ENCODE measurements around the gene PTPRG.

The PTPRG gene

DNA sequence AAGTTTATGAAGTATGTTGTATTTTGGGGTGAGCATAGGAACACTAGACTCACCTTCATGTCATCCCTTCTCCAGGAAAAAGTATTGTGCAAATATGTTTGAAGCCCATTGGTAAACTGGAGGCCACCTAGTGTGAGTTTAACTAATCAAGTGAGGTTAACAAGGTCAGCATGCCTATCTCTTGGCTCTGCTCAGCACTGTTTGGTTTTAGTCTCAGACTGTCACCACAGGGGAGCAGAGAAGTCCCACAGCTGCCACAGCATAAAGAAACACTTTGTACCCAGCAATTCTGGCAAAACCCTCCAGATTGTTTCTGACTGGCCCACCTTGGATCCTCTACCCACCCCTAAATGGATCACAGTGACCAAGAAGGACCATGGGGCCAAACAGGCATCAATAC is 659.2 kb downstream of the PTPRG start:
- no peak for DNase-seq

DNA sequence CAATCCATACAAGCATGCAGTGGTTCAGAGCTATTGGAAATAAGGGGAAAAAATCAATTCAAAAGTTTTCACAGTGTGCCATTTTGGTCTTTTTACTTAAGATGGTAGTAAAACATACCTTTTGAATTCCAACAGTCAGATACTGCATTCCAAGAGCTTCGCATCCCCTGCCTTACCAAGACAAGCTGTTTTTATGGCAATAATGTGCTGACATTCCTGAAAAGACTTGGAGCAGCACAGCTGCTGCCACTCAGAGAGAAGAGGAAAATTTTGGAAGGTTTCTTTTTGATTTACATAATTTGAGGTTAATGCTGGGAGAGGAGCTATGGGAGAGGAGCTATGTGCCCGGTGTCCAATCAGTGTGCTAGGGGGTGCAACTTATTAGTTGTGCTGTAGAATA is 663.7 kb downstream of the PTPRG start:
- no peak for DNase-seq

DNA sequence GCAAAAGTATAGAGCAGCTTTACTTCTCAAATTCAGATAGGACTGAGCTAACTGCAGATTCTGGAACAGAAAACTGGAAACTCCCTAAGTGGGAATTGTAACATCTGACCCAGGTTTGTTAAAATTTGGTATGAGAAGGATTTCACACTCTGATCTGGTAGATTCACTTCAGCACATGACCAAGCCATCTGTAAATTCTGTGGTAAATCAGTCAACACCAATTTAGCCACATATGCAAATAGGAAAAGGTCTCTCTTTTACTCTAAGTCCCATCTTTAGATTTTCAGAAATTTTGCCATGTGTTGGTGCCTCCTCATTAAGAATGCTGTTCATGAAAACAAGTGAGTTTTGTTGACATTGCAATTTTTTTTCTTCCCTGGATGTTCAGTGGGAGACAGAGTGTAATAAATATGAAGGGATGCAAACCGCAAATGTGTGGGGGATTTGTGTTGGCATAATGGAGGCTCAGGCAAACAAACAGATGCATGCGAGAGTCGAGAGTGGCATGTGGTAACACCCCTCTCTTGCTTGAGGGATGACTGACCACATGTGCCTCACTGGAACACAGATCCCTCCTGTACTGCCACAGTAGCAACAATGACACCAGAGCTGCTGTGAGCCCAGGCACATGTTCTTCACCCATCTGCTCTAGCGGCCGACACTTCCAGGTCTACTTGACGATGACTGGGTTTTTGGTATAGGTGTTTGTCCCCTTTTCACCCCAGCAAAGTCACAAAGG is 665.4 kb downstream of the PTPRG start:
- DNase-seq, result no peak

DNA sequence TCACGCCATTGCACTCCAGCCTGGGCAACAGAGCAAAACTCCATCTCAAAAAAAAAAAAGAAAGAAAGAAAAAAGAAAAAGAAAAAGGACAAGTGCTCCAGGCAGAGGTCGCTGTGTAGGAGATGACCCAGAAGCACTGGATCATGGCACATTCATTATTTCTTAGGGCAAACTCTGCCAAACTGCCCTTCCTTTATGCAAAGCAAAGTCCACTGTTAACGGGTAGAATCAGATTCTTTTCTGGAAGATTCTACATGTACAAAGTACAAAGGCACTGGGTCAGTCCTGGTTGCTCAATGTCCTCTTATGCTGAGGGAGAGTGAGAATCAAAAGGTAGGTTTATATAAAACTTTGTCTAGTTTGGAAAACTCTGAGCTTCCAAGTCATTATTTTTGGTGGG is 667.1 kb downstream of the PTPRG start:
- DNase-seq, result no peak

DNA sequence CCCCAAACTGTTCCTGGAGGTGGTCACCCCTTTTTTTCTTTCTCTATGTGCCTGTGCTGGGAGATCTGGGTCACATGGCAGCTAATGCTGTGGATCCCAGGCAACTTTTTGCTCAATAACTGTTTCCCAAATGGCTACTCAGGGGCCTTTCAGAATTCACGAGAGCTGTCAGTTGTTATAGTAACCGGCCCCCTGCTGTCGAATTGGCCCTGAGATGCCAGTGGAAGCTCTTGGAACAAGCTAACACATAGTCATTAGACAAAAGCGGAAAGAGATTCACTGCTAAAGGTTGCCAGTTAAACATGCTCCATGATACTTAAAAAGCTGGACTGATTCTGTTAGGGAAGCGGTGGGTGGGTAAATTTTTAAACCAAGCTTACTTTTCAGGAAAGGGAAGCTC is 667.8 kb downstream of the PTPRG start:
- peak; percentile 85 for DNase-seq

DNA sequence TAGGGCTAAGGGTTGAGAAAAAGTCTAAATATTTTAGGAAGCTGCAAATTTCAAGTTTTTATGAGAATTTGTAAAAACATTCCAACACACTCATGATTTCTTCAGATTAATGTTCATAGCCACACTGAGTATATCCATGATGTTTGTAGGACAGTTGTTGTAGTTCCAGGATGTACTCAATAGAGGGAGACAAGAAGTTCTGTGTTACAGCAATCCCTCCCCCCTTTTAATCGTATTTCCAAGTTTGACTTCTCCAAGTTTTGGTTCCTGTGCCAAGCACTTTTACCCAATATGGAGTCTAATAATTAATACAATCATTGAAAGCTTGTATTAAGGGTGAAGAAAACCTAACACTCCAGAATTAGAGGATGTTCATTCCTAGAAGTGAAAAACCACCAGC is 668.5 kb downstream of the PTPRG start:
- DNase-seq, result peak; percentile 59

DNA sequence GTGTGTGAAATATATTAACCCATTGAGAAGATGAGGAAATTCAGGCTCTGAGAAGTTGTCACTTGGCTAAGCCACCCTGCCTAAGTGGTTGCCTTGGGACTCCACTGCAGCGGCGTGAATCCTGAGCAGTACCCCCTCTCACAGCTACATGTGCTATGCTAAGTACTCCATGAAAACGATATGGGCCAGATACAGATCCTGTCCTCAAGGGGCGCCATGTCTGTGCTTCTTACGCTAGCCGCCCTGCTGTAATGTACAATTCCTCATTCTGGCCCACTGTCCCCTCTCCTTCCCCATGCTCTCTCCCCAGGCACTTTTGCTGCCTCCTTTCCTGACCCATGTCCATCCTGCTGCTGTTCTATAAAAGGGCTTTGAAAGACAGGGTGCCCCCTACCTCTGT is 671.7 kb downstream of the PTPRG start:
- DNase-seq, result no peak

DNA sequence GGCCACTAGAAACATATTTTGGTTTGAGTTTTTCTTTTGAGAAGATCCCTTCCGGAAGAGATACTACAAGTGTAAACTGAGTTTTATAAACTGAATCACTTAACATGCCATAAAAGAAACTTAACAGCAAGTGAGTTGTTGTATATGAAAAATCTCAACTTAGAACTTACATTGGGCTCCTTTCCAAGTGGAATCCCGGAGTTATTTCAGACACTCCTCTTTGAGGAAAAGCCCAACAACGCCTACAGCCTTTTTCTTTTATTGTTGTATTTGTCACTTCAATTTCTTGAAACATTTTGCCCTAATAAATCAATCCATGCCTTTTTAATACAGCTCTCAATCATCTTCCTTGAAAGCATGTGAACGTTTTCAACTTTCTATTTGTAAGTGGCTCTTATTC is 674.6 kb downstream of the PTPRG start:
- no peak for DNase-seq

DNA sequence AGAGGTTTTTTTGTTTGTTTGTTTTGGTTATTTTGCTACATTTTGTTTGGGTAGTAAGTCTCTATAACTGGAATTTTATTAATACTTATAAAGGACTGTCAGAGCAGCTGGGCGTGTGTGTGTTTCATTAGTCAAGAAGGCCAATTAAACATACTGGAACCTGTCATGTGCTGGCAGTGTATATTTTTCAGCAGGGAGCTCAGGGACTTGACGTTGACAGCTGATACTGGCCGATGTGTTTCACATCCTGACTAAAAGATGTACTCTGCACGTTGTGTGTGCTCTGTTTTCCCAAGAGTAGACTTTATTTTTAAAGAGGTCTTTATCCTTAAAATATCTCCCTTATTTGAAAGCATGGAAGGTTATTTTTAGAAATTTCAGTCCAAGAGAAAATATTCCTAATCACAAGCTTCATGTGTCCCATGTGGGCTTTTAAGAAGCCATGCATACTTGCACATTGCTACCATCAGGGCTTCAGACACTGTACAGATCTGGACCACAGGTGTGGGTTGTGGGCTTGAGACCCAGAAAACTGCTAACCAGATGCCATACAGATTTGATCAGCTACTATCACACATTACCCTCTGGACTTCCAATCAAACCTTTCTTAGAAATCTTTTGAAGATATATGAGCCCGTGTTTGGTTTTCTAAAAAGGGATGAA is 676.0 kb downstream of the PTPRG start:
- DNase-seq, result no peak

DNA sequence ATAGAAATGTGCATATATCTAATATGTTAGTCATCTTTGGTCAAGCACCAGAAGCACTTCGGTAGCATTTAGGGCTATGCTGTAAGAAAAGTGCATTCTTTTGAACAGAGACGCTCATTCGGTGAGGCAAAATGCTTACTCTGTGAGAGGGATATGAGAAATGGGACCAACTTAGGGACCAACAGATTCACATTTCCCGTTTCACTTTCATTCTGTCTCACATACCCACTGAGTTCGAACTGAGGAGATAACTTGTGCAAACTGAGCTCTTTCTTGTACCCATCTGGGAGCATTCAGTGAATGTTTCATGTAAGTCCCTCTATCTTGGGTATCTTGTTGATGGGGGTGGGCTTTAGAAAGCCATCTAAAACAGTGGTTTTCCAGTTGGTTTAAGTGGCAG is 676.6 kb downstream of the PTPRG start:
- DNase-seq, result no peak

DNA sequence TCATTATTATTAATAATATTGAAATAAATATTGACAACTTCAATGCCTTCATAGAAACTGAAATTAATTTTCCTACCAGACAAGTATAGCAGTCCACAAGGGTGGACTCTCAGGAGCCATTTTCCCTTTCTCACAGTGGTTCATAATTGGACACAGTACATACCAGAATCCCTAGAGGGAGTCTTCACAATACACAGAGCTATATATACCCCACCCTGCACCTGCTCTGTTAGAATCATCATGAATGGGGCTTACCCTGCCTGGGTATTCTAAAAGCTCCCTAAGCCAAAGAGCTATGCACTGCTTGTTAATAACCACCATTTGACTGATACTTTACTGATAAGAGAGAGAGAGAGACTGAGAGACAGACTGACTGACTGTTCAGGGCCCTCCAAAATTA is 677.1 kb downstream of the PTPRG start:
- DNase-seq, result no peak

DNA sequence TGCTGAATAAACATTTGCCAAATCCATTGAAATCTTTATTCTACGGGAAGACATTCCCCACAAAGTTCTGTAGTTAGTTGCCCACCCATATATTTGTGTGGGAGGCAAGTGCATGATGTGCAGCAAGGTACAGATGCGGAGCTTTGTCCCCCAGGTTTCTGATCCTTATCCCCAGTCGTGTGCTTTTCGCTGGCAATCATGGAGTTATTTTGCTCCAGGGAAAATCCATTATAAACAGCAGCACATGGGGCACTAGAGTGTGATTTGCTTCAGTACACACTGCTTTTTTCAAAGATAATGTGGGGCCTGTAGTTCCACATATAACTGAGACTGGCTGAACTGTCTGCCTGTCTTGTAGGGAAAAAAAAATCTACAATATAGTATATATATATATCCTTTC is 679.9 kb downstream of the PTPRG start:
- DNase-seq, result no peak

DNA sequence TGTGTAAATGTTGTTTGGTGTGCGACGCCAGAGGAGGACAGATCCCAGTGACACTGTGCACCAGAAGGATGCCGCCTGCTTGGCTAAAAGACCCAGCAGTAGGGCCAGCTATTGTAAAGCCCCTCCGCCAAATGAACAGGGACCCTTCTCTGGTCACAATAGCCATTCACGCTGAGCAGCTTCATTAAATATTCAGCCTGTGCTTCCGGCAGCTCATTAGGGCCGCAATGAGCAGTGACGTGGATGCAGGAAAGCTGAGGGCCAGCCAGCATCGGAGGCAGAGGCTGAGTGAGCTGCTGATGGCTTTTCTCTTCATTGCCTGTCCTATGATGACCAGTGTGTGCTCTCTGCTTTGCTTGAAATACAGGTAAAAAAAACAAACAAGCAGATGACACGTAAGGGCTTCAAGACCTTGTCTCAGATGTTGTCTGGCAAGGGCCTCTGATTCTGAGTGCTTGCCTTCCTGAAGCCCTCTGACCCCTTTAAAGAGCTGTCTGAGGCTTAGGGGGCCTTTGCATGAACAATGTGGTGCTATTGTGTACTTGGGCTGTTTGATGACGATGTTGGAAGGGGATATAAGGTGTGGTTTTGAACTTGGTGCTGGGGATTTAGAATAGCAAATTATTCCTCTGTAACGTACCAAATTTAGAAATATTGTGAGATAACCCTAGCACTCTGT is 681.6 kb downstream of the PTPRG start:
- DNase-seq, result no peak

DNA sequence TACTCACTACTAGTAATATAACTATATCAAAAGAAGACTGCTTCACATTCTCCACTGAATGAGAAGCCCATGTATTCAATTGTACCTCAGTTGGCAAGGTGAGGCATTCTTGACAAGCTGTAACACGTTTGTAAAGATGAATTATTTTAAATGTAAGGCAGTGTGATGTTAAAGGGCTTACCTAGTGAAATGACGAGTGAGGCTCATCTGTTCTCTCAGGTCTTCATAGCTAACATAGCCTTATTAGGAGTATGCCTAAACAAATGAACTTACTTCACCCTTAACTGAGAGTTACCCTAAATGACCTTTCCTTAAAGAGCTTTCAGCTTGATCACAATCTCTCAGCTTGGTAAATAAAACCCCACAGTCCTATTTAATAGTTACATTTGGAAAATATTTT is 684.7 kb downstream of the PTPRG start:
- no peak for DNase-seq

DNA sequence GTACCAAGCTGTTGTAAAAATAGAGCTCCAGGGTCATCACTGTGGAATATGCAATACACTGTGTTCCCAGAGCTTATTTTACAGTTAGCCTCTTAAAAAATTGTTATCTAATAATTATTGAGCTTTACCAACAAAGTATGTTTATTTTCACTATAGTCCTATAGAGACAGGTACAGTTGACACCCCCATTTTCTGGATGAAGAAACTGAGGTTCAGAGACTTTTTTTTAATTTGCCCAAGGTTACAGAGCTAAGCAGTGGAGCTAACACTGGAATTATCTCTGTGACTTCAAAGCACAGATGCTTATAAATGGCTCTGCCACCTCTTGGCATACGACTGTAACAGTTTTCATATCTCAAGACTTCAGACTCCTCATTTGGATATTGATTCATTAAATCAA is 685.6 kb downstream of the PTPRG start:
- DNase-seq, result no peak

DNA sequence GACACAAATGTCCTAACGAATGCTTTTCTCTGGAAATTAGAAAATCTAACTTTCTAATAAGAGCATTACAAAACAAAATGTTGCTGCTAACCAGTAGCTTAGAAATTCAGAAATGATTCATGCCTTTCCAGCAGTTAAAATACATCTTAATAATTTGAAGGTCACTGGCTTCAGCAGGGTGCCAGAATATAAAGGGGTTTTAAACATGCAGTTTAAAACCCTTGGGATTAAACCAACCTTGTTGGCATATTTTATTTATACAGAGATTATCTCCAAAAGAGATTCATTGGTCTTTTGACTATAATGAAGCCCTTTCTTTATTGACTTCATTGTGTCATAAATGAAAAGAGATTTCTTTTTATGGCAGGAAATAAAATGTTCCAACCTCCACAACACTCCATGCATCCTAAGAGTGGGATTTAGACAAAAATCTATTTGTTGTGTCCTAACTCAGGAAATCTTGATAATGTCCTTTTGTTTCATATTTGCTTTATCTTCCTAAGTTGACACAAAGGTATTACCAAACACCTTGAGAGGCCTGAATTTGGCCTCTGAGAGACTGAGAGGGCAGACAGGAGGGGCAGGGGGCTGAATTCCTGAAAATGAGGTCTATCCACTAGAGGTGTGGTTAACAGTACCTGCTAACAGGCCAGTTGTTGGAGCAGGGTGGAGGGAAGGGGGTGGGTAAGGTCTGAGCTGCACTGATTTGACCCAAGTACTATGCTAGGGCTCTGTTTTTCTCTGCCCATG is 687.5 kb downstream of the PTPRG start:
- no peak for DNase-seq

DNA sequence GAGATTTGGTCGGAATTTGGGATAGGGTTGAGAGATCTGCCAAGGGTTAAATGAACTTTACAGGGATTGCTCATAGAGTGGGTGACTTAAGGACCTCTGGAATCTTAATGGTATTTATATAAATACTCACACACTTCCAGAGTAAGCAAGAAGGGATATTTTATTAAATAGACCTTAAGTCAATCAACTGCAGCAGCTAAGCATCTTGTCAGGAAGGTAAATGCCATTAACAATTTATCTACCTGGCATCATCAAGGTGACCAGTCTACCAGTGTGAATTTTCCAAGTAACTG is 688.1 kb downstream of the PTPRG start:
- DNase-seq, result no peak

DNA sequence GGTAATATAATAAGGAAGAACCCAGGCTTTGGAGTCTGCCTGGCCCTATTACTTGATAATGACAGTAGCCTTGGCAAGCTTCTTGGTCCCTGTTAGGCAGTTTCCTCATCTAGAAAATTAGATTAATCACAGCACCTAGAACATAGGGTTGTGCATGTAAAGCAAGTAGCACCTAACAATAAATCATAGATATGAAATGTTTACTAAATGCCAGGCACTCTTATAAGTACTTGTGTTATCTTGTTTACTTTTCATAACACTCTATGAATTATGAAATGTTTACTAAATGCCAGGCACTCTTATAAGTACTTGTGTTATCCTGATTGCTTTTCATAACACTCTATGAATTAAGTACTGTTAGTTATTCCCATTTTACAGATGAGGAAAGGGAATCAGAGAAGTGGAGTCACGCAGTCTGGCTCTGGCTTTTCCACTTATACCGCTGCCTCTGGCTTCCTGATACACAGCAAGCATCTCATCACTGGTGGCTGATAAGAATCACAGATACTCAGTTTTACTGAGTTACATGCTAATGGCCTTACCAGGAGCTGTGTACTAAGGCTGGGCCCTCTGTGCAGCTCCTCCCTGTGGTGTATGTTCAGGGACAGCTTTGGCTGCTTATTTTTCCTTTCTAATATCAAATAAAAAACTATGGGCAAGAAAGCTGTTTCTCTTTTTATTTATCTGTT is 688.6 kb downstream of the PTPRG start:
- DNase-seq, result no peak

DNA sequence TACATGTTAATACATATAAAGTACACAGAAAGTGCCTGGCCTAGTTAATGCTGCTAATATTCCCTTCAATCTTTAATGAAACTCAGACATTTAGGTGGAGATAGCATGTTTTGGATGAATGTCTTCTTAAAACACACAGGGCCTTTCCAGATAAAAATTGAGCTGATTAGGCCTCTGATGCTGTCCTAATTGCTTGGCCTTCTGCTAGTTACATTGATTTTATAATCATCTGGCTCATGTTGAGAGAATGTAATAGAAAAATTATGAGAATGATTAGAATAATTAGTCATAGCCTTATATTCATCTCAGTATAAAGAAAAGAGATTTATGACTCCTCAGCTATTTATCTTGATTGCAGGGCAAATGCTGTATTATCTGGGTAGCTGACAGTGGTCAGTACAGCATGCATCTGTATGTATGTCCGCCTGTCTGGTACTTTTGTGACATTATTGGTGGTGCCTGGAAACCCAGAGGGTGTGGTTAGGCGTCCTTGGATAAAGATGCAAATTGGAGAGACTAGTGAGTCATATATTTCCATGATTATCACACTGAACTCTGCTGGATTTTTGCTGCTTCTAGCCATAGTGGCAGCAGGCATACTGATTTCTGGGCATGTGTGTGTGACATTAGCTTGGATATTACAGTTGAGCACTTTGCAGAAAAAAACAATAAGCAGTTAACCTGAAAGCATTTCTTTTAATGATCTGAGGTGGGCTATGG is 691.2 kb downstream of the PTPRG start:
- DNase-seq, result no peak

DNA sequence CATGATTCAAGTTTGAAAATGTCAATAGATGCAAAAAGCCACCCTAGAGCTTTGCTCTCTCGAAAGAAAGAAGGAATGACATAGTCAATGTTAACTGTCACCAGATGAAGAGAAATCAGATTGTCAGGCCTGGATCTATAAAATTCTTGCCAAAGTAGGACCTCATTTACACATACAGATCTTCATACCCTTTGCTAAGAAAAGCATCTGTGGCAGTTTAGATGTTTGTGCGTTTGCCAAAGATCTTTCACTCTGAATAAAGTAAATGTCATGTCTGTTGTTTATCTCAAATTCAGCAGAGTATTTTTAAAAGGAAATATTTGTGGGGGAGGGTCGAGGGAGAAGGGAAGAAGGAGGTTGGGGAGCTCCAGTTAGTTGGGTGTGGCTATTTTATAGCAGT is 692.6 kb downstream of the PTPRG start:
- DNase-seq, result peak; percentile 56

DNA sequence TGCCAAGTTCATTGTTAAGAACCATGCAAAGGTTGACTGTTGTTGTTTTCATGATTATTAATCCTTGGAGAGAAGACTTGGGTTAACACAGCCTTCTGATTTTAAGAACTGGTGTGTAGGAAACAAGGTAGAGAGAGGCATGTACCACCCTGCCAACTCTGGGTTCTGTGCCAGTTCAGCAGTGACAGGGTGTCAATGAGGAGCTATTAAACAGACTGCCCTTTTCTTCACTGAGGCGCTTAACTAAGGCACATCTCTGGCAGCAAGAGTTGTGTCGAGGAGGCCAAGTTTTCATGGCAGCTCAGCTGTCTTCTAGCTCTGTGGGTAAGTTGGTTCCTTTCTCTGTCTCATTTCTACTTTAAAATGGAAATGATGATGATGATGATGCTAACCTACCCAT is 694.4 kb downstream of the PTPRG start:
- peak; percentile 45 for DNase-seq

DNA sequence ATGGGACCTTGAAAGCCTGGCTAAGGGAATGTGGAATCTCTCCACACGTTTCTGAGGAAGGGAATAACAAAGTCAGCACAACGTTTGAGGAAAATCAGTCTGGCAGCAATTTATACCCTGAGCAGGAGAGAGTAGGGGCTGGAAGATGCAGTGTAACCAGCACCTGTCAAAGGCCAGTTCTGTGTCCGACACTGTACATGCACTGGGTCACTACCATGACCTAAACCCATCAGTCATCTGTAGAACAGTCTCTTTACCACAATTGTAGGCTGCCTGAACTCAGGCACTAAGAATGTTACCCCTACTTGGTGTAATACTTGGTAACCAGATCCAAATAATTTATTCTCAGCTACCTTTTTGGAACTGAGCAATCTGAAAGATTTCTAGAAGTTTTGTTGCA is 698.6 kb downstream of the PTPRG start:
- DNase-seq, result no peak

DNA sequence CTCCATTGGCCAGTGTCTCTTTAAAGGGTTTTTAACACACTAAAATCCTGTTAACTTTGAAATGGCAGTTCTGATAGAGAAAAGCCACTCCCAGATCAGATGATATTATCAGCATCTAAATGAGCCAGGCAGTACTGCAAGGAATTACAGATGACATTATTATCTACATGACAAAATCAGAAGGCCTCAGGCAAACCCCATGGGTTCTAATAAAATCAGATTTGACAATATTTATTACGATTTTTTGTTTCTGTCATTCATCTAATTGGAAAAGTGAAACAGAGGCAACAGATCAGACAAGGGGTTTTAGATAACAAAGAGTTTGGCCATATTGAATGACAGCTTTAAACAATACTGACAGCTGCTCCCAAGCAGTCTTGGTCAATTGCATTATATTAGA is 699.3 kb downstream of the PTPRG start:
- DNase-seq, result no peak

All from NCI-H446 treated with DMSO at 0.1 percent for 48 hours (cell line).